ENCODE results near the gene PCYT1B. TPM values are rescaled to one million over a fixed set of nuclear protein-coding genes. Genes with fewer than 3 reads are reported as not detected.

Gene PCYT1B
- total and polyA plus RNA-seq, 2 experiments from 2014 or later = 5.8 to 14.6 TPM

- H3K4me2 ChIP-seq = no peak overlapping the region
- H3K79me2 ChIP-seq (replicated peaks; ENCODE audit: insufficient read depth) = no peaks in the 10 kb centered on the region
- no peak overlapping the region for H3K4me3 Mint-ChIP-seq
- no peak overlapping the region for H2AFZ ChIP-seq
- H3K9me2 ChIP-seq (ENCODE audit: insufficient read depth) = no peaks in the 10 kb centered on the region
- no peaks in the 10 kb centered on the region for H3K27me3 ChIP-seq (ENCODE audit: insufficient read depth)
- no peak overlapping the region for H3K27ac ChIP-seq (ENCODE audit: low read depth)
- H3K36me3 Mint-ChIP-seq (ENCODE audit: low read depth) = peaks cover 36% of the 10 kb centered on the region
- H3K4me3 ChIP-seq = no peak overlapping the region
- H3K27ac Mint-ChIP-seq = no peak overlapping the region
- no peaks in the 10 kb centered on the region for H3K4me1 Mint-ChIP-seq
- no peaks in the 10 kb centered on the region for H3K4me1 ChIP-seq (ENCODE audit: insufficient read depth)
- no peaks in the 10 kb centered on the region for H3K27me3 Mint-ChIP-seq (ENCODE audit: insufficient read depth, low read depth, poor library complexity)
- H4K20me1 ChIP-seq (replicated peaks; ENCODE audit: insufficient read depth) = no peaks in the 10 kb centered on the region
- no peak for TF ChIP-seq NANOG (IDR thresholded peaks at IDR 0.05; ENCODE audit: borderline replicate concordance)
- no peak for TF ChIP-seq EZH2 (IDR thresholded peaks at IDR 0.05; ENCODE audit: low read depth, unreplicated experiment)
- TF ChIP-seq EZH2phosphoT487 (IDR thresholded peaks at IDR 0.05; ENCODE audit: unreplicated experiment) = no peak
- TF ChIP-seq CTCF (conservative IDR thresholded peaks at IDR 0.05; ENCODE audit: low read depth in 2 of 2) = no peak
- no peak for TF ChIP-seq STAT1 (IDR thresholded peaks at IDR 0.05; ENCODE audit: unreplicated experiment)
- TF ChIP-seq CREB1 (CRISPR knock-in tag; IDR thresholded peaks at IDR 0.05; ENCODE audit: low read depth) = no peak
- DNase-seq (ENCODE audit: low spot score) (no peak), ATAC-seq (no peak)
- no peaks in the 10 kb centered on the region for H3K9me3 Mint-ChIP-seq
- H3K36me3 ChIP-seq (ENCODE audit: insufficient read depth) = no peaks in the 10 kb centered on the region
- no peaks in the 10 kb centered on the region for H3F3A ChIP-seq (replicated peaks; ENCODE audit: low read depth)
Measured at GRCh38 chrX:24577091-24577490, 70.1 kb downstream of the PCYT1B start.

DNA sequence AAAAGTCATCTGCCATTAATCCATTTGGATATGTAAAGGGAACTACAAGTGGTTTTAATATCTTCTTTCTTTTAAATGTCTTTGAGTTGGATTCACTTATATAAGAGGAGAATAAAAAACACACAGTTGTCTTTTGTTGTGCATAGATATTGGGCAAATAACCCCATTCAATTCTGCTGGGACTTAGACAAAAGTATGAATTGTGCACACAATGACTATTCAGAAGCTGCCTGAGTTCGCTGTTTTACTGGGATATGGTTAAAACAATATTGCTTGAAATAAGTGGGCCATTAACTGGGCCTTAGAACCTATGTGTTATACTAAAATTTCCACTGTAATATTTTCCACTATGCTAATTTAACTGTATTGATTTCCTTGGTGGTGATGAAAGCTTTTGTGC is 71.7 kb downstream of the PCYT1B start:
- no peak overlapping the region for H2AFZ ChIP-seq
- no peaks in the 10 kb centered on the region for H3K27me3 ChIP-seq (ENCODE audit: insufficient read depth)
- H3K4me3 ChIP-seq = no peak overlapping the region
- H3K4me2 ChIP-seq = no peak overlapping the region
- H3K27ac ChIP-seq (ENCODE audit: low read depth) = no peak overlapping the region
- no peak overlapping the region for H3K4me3 Mint-ChIP-seq
- peaks cover 32% of the 10 kb centered on the region for H3K36me3 Mint-ChIP-seq (ENCODE audit: low read depth)
- no peaks in the 10 kb centered on the region for H3K4me1 ChIP-seq (ENCODE audit: insufficient read depth)
- H4K20me1 ChIP-seq (replicated peaks; ENCODE audit: insufficient read depth) = no peaks in the 10 kb centered on the region
- no peaks in the 10 kb centered on the region for H3K27me3 Mint-ChIP-seq (ENCODE audit: insufficient read depth, low read depth, poor library complexity)
- DNase-seq (ENCODE audit: low spot score) (no peak), ATAC-seq (no peak)
- H3K9me3 Mint-ChIP-seq = no peaks in the 10 kb centered on the region
- H3K4me1 Mint-ChIP-seq = no peaks in the 10 kb centered on the region
- no peak overlapping the region for H3K27ac Mint-ChIP-seq
- H3K79me2 ChIP-seq (replicated peaks; ENCODE audit: insufficient read depth) = no peaks in the 10 kb centered on the region
- TF ChIP-seq, protein P1, sequence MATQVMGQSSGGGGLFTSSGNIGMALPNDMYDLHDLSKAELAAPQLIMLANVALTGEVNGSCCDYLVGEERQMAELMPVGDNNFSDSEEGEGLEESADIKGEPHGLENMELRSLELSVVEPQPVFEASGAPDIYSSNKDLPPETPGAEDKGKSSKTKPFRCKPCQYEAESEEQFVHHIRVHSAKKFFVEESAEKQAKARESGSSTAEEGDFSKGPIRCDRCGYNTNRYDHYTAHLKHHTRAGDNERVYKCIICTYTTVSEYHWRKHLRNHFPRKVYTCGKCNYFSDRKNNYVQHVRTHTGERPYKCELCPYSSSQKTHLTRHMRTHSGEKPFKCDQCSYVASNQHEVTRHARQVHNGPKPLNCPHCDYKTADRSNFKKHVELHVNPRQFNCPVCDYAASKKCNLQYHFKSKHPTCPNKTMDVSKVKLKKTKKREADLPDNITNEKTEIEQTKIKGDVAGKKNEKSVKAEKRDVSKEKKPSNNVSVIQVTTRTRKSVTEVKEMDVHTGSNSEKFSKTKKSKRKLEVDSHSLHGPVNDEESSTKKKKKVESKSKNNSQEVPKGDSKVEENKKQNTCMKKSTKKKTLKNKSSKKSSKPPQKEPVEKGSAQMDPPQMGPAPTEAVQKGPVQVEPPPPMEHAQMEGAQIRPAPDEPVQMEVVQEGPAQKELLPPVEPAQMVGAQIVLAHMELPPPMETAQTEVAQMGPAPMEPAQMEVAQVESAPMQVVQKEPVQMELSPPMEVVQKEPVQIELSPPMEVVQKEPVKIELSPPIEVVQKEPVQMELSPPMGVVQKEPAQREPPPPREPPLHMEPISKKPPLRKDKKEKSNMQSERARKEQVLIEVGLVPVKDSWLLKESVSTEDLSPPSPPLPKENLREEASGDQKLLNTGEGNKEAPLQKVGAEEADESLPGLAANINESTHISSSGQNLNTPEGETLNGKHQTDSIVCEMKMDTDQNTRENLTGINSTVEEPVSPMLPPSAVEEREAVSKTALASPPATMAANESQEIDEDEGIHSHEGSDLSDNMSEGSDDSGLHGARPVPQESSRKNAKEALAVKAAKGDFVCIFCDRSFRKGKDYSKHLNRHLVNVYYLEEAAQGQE (IDR thresholded peaks at IDR 0.05; ENCODE audit: unreplicated experiment) = no peak
- TF ChIP-seq ZNF331 (CRISPR knock-in tag; IDR thresholded peaks at IDR 0.05; ENCODE audit: low read depth) = no peak
- no peak for TF ChIP-seq NANOG (IDR thresholded peaks at IDR 0.05; ENCODE audit: borderline replicate concordance)
- no peak for TF ChIP-seq EZH2 (IDR thresholded peaks at IDR 0.05; ENCODE audit: low read depth, unreplicated experiment)
- no peak for TF ChIP-seq CREB1 (CRISPR knock-in tag; IDR thresholded peaks at IDR 0.05; ENCODE audit: low read depth)
- TF ChIP-seq ZNF114 (CRISPR knock-in tag; IDR thresholded peaks at IDR 0.05) = no peak
- no peak for TF ChIP-seq CTCF (conservative IDR thresholded peaks at IDR 0.05; ENCODE audit: low read depth in 2 of 2)
- no peak for TF ChIP-seq JUNB (IDR thresholded peaks at IDR 0.05; ENCODE audit: unreplicated experiment)
- H3K36me3 ChIP-seq (ENCODE audit: insufficient read depth) = no peaks in the 10 kb centered on the region
- H3K9me2 ChIP-seq (ENCODE audit: insufficient read depth) = no peaks in the 10 kb centered on the region
- no peaks in the 10 kb centered on the region for H3F3A ChIP-seq (replicated peaks; ENCODE audit: low read depth)

Measured in GM23338 (cell line).